Measurements from ENCODE around the gene CYYR1. TPM values are rescaled to one million over a fixed set of nuclear protein-coding genes. Genes with fewer than 3 reads are reported as not detected.

The CYYR1 gene
- total and polyA plus RNA-seq, 2 experiments from 2014 or later = 3.9 to 7.8 TPM

DNA sequence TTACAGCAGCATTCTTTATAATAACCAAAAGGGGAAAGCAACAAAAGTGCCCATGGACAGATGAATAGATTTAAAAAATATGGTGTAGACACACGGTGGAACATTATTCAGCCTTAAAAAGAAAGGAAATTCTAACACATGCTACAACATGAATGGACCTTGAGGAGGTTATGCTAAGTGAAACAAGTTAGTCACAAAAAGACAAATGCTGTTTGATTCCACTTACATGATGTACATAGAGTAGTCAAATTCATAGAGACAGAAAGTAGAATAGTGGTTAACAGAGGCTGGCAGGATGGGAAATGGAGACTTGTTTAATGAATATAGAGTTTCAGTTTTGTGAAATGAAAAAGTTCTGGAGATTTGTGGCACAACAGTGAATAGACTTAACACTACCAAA is 151.4 kb downstream of the CYYR1 start:
- H3K27me3 ChIP-seq = no peaks in the 10 kb centered on the region

More for the DNA sequence above, 151.4 kb downstream of the CYYR1 start:
- no peak for DNase-seq (ENCODE audit: low read depth in 1 of 2, low spot score in 1 of 2)
- no peak overlapping the region for H3K4me3 ChIP-seq
- TF ChIP-seq, protein P1, sequence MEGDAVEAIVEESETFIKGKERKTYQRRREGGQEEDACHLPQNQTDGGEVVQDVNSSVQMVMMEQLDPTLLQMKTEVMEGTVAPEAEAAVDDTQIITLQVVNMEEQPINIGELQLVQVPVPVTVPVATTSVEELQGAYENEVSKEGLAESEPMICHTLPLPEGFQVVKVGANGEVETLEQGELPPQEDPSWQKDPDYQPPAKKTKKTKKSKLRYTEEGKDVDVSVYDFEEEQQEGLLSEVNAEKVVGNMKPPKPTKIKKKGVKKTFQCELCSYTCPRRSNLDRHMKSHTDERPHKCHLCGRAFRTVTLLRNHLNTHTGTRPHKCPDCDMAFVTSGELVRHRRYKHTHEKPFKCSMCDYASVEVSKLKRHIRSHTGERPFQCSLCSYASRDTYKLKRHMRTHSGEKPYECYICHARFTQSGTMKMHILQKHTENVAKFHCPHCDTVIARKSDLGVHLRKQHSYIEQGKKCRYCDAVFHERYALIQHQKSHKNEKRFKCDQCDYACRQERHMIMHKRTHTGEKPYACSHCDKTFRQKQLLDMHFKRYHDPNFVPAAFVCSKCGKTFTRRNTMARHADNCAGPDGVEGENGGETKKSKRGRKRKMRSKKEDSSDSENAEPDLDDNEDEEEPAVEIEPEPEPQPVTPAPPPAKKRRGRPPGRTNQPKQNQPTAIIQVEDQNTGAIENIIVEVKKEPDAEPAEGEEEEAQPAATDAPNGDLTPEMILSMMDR (IDR thresholded peaks at IDR 0.05; ENCODE audit: low read depth, low read length) = no peak
- no peaks in the 10 kb centered on the region for H3K36me3 ChIP-seq
- no peak overlapping the region for H3K27ac ChIP-seq
- H3K4me1 ChIP-seq (ENCODE audit: low read depth) = no peaks in the 10 kb centered on the region
- no peaks in the 10 kb centered on the region for H3K9me3 ChIP-seq (ENCODE audit: low read depth)
